Measurements from ENCODE around the gene SUPT4H1.

DNA sequence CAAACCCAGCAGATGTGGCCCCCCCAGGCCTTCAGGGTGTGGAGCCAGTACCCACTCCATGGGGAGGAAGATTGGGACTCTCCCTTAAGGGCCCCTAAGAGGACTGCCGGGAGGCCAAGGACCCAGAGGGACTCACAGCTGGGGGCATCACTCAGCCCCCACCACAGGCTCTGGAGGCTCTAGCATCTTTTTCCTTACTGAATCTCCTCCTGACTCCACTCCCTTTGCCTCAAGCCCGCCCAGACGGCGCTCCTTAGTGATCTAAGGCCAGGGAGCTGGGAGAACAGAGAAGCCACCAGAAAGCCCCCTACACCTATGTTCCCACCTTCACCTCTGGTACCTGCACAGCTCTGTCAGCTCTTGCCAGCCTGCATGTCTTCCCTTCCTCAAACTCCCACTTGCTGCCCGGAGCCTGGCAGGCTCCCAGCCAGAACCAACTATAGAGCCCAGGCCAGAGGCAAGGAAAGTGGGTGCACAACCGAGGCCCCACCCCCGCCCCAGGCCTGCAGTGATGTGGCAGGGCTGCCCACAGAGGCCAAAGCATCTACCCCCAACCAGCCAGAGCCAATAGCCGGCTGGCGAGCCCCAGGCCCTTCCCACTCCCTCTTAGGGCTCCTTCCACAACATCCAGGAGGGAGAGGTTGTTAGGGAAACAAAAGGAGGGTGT lies 48.9 kb downstream of the SUPT4H1 start:
- no peak for TF ChIP-seq POLR2A (IDR thresholded peaks at IDR 0.05; ENCODE audit: low read depth, low read length)
- TF ChIP-seq TAF1 (IDR thresholded peaks at IDR 0.05; ENCODE audit: borderline replicate concordance, low read depth, low read length), result no peak

All from GM12892 (cell line).